Iris pigment epithelial cell (primary cell): ENCODE data around the gene SYNE3.

Experiments used
- DNase-seq: peaks from one replicate; pipeline ENCODE4 v3.0.0-alpha.2; 2011; ENCODE audit warnings: low read depth

The SYNE3 gene

DNA sequence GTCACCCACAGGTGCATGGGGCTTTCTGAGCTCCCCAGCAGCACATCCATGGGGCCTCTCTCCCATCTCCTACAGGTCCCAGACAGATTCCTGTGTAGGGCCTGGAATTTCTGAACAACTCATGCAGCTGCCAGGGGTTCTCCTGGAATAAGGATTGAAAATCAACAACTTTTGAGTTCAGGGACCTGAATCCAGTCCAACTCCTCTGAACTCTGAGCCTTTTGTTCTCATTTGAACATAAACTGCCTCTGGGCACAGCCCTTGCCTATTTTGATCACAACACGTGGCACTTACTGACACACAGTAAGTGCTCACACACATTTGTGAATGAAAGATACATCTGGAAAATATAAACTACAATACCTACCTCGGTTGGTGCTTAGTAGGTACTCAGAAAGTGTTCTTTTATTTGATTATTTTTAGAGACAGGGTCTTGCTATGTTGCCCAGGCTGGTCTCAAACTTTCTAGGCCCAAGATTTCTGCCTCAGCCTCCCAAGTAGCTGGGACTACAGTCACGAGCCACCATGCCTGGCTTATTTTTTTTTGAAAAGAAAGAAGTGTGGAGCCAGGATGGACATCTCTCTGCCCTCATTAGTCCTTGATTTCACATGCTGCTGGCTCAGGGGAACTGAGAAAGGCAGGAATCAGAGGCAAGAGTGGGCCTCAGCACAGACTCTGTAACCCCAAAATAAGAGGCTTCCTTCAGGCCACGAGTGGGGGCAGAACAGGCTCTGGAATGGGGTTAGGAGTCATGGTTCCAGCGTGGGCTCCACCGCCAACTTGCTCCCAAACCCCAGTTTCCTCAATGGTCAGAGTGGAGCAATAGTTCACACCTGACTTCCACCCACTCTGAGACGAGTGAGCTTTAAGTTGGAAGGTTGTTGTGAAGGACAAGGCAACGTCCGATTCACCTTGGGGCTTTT is 27.0 kb downstream of the SYNE3 start:
- no peak for DNase-seq

DNA sequence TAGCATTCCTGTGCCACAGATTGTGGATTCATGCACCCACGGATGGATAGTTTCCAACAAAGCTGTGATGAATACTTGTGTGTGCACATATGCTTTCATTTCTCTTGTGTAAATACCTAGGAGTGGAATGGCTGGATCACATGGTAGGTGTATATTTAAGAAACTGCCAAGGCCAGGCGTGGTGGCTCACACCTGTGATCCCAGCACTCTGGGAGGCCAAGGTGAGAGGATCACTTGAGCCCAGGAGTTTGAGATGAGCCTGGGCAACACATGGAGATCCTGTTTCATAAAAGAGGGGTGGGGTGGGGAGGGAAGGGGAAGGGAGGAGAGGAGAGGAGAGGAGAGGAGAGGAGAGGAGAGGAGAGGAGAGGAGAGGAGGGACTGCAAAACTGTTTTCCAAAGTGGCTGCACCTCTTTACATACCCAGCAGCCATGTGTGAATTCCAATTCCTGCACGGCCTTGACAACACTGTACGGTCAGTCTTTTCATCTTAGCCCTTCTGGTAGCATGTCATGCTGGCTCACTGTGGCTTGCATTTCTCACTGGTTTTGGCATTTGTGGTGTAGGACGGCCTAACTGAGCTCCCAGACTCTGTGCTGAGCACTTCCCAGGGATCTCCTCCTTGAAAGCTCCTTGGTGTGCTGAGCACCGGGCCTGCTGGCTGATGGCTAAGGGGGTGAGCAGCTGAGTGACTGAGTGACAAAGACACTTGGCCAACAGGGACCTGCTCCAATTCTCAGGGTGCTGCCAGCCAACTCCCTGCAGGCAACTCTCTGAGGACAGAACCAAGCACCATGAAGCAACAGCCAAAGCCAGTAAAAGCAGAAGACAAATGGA is 27.9 kb downstream of the SYNE3 start:
- DNase-seq = no peak

DNA sequence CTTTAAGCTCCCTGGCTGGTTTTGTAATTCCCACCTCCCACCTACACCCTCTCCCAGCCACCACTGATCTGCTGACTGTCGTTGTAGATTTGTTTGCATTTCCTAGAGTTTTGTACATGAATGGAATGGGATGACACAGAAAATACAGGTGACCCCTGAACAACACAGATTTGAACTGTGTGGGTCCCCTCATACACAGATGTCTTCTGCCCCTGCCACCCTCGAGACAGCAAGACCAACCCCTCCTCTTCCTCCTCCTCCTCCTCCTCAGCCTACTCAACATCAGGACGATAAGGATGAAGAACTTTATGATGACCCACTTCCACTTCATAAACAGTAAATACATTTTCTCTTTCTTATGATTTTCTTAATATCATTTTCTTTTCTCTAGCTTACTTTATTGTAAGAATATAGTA is 28.8 kb downstream of the SYNE3 start:
- DNase-seq = no peak

DNA sequence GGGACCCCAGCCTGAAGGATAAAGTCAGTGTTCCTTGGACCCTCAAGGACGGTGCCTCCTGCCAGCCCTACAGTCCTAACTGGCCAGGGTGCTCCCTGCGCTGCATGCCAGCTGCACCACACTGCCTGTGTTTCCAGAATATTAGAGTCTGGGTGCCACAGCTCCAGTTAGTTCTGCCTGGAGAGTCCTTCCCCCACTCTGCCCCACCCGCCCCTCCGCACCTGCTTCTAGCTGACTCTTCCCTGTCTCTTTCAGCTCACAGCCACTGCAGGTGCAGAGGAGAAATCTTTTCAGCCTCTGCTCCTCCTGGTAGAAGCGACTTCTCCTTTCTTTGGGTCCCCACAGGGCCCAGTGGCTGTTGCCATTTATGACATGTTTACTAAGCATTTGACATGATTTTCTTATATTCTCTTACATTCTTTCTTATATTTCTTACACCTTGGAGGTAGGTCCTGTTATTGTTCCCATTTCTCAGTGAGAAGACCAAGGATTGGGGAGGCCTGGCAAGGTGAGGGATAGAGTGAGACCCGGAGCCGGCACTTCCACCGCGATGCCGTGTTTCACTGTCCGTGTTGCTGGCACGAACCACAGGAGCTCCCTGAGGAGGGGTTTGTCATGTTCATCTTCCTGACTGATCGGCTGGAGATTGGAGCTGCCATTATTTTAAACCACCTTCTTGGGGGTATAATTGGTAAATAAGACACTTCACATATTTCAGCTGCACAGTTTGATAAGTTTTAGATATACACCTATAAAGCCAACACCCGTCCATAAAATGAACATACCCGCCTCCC is 29.4 kb downstream of the SYNE3 start:
- DNase-seq = no peak

DNA sequence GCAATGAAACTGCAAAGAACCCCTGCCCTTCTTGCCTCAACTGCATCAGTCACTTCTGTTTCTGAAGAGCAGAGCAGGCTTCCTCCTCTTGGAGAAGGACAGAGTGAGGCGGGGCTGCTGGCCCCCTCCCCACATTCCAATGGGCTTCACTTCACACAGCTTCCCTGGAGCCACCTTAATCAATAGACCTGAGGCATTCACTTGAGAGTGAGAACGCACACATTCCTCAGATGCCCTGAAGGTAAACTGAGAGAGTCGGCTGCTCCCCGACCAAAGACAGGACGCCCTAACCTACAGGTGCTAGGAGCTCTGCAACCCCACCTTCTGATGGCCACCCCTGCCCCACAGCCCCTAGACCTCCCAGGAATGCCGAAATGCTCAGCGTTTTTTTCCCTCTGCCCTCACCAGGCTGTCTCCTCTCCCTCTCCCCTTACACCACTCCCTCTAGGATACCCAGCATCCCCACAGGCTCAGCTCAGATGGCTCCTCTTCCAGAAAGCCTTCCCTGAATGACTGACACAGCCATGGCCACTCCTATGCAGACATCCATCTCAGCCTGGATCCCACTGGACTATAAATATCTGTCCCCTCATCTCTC is 31.1 kb downstream of the SYNE3 start:
- no peak for DNase-seq

DNA sequence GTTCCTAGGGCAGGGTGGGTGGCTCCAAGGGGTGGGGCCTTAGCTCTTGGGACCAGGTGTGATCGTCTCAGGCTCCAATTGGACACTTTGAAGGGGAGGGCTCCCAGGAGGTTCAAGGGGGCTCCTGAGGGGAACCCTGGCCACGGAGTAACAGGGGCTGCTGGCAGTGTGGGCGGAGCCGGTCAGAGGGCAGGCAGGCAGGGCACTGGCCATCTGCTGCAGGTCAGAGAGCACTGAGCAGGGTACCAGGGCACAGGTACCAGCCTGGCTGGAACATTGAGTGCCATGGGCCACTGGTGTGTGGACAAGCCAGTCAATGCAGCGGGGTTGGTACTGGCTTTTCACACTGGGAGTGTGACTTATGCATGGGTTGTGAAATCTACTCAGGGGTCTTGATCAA is 32.2 kb downstream of the SYNE3 start:
- DNase-seq = no peak

DNA sequence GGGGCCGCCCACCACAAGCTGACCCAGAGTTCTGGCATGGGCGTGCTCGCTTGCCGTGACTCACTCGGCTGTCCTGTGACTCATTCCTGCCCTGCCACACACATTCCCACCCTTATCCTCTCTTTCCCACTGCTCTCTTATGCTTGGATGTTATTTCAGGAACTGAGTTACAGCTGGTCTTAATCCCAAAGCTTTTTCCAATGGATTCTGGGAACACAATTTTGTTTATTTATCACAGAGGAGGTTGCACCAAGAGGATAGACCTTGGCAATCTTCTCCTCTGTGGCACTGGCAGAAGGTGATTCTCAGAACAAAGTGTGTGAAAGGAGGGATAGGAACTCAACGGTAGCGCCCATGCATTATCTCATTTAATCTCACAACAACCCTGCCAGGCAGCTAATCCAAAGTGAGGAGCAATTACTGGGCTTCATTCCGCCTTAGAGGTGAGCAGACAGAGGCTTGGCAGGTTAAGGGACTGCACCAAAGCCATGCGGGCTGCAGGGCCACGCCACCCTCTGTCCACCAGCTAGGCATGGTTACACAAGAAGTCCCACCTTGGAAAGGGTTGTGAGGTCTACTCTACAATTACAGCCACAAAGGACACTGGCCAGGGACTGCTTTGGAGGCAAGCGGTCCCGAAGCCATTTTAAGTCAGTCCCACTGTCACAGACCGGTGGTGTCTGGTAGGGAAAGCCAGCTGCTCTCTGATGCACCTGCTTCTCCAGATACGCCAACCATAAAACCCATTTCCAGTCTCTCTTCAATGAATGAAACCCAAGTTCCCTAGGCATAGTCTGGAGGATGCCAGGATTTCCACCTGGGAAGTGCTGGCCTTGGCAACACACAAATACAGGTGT is 32.9 kb downstream of the SYNE3 start:
- peak; percentile 88 for DNase-seq

DNA sequence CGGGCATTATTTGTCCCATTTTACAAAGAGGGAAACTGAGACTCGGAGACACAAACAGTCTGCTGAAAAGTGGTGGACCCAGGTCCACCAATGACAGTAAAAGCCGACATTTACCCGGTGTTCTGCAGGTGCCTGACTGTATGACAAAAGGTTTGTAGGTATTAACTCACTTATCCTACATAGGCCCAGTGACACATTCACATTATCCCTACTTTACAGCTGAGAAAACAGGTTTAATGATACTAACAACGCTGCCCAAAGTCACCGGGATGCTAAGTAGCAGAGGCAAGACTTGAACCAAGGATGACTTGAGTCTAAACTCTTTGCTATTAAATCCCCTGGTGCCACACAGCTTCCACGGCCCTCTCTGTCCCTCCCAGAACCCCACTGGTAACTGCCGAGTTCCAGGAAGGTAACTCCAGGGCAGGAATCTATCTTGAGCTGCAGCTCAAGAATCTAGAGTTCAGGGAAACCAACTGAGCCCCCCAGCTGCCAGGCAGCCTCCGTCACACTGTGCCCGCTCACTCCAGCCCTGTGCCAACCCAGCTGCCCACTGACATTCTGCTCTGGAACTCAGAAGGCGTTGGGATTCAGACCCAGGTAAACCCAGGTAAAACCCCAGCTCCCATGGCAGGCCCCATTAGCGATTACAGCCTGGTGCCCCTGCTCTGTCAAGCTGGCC is 33.7 kb downstream of the SYNE3 start:
- DNase-seq = no peak

DNA sequence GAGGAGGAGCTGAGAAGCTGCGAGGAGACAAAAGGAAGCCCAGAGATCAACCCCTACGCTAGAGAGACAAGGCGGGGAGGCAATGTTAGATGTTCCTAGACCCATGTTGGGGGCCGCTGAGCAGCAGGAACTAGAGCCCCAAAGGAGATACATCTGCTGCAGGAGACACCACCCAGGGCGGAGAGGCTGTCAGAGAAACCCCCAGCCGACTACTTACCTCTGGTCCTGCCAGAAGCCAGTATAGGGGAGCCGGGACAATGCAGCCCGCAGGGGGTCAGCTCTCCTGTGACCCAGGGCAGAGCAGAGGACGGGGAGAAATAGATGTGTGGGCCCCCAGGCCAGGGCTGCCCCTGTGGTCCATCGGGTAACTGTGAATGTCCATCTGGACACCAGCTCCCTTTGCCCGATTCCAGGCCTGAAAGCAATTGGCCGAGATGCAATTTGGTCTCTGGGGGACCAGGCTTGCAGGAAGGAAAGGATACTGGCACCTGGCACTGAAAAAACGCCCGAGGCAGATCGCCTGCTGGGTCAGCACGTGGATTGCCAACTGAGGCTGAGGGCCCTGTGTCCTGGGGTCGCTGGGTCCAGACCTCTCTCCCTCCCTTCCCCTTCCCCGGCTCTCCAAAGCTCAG is 34.9 kb downstream of the SYNE3 start:
- DNase-seq = no peak

DNA sequence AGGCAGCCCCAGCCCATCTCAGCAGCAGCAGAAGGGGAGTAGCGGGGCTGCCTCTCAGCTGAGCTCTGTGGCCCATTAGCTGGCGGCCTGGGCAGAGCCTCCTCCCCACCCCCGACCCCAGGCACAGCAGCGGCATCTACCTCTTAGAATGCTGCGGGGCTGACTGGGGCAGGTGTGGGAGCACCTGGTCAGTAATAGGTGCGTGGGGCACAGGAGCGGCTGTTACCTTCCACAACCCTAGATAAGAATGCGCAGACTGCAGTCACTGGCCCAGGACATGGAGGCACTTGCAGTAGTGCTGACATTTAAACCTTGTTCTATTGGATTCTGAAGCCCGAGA is 35.6 kb downstream of the SYNE3 start:
- no peak for DNase-seq

DNA sequence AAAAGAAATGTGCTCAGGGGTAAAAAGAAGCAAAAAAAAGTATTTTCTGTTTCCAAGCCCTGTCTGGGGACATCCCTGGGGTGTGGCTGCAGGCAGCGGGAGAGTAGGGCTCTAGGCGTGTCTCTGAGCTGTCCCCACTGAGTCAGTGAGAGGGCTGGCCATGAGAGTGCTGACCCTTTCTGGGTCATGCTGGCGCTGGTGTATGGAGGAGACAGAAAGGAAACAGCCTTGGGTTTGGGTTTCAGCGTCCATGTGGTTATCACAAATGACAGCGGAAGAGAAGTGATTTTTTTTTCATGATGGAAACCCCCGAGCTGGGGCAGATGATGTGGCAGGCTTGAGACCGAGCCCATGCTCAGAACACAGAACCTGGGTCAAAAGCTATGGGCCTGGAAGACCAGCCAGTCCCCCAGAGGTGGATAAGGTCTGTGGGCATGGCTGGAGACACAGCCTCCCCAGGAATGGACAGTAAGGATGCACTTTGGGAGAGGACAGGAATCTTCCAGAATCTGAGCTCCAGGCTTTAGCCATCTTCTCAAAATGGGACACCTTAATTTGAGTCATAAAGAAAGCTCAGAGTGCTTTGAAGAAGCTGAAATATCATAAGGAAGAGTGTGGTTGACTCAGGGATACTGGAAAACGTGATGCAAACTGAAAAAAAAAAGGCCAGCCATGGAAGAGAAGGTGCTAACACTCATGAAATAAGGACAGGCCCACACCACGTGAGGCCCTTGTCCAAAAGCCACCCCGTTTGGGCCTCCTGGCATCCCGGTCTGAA is 36.2 kb downstream of the SYNE3 start:
- no peak for DNase-seq

DNA sequence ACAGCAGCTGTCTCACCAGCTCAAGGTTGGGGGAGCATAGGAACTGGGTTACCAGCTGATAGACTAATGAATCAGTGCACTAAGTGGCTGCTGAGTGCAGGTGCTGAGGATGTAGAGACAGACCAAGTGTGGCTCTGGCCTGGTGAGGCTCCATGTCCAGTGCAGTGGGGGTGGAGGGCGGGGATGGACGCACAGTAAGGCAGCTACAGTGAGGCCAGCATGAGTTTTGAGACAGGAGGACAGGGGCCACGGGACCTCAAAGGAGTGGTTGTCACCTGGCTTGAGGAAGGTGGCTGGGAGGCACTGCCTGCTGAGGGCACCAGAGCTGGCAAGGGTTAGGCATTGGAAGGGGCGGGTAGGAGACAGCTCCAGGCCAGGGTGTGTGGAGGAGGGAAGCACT is 37.0 kb downstream of the SYNE3 start:
- no peak for DNase-seq

DNA sequence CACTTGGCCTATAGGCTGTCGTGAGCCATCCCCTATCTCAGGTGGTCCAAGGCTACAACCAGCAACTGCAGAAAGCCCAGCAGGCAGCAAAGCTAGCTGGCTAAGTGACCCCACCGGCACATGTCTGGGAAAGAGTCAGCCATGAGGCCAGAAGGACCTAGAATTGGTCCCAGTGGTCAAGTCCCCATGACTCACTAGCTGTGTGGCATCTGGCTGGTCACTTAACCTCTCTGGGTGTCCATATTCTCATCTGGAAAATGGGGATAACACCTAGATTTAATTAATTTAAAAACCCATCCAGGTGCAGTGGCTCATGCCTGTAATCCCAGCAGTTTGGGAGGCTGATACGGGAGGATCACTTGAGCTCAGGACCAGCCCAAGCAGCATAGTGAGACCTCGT is 37.6 kb downstream of the SYNE3 start:
- DNase-seq = no peak

DNA sequence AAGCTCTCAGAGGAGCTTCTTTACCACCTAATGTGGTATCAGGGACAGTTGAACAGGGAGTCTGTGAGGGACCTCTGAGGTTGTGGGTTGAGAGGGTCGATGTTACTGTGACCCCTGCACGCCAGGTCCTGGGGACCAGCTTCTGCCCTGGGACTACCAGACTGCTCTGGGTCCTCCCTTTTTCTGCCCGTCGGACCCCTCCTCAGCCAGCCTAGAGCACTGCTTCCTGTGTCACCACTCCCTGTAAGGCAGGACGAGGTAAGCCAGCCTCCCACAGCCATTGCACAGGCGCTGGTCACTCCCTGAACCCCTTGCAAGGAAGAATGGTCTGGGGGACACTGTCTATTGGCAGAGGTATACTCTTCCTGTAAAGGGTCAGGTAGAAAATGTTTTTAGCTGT is 38.1 kb downstream of the SYNE3 start:
- DNase-seq = no peak

DNA sequence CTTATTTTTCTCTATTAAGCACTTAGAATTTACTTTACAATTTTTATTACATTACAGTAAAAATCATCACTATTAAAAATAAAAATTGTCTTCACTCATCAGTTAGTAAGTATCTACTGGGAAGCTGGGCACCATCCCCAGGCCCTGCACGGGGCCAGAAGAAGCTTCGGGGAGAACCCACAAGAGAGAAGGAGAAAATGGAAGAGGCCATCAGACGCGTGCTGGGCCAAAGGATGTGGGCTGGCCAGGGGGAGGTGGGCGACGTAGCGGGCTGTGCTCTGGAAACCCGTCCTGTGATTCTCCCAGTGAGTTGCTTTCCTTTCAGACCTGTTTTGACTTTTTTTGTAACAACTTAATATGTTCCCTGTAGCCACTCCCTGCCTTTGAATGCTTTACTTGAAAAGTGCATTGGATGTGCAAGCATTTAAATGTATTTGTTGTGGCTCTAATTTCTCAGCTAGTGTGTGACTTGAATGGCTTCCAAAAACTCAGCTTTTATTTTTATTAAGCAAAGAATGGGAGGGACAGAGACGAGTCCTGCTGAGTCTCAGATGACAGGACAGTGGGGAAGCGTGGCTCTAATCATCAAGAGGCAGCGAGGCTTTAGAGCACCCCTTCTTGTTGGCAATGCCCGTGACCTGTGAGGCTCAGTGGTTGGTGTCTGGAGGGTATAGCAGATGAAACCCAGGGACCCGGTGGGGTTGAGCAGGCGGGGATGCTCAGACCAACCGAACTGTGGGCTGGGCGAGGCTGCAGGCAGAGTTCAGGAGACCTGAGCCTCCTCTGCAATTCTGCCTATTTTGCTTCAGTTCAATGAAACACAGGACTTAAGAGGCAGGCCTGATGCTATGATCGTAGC is 38.8 kb downstream of the SYNE3 start:
- no peak for DNase-seq

DNA sequence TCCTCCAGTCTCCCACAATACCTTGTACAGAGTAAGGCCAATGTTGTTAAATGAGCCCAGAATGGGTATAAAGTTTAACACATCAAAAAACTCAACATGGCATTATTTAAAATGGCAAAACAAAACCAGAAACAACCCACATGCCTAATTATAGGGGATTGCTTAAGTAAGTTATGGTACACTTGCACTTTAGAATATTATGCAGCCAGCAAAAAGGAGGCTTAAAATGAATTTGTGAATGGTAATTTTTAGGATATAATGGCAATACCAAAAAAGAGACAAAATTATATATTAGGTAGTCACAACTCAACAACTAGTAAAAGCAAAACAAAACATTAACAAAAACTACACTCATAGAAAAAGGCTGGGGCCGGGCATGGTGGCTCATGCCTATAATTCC is 39.7 kb downstream of the SYNE3 start:
- no peak for DNase-seq

DNA sequence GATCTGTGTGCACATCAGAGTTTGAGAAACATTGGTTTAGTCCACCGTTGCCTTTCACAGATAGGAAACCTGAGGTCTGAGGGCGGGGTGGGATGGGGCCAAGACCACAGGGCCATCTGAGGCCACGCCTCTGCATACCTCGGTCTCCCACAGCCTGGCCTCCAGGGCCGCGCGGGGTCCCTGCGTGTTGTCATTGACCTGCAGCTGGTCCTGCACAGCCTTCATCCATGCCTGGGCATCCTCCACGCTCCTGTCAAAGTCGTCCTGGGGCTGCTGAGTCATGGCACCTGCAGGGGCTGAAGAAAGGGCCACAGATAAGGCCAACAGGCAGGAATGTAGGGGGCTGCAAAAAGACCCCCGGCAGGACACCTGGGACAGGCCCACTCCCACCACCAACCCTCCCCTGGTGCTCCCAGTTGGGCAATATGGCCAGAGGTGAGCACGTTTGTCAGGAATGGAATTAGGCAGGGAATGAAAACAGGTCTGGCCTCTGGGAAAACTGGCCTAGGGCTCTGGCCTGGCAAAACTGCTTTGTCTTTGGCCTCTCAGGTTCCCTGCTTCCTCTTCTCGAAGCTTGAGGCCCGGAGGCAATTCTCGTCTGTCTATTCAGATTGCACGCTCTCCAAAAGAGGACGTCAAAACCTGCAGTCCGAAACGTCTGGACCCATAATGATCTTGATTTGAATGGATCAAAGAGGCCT is 40.8 kb downstream of the SYNE3 start:
- DNase-seq = no peak

DNA sequence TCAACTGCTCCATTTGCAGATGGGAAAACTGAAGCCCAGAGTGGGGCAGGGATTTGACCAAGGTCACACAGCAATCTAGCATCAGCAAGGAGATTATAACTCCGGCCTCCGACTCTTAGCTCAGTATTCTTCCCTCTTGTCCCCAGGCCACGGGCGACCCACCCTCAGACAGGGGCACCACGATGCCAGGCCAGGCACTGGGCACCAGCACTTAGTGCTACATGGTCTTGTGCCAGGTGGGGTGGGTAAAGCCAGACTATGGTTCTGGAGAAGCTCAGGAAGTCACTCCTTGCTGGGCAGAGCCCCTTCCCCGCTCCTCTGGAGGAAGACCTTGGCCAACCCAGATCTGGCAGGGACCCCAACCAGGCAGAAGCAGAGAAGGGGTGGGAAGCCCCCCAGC is 41.5 kb downstream of the SYNE3 start:
- DNase-seq = no peak
